Epithelial cell of proximal tubule (primary cell): ENCODE measurements around the gene ADPRM. TPM values are rescaled to one million over a fixed set of nuclear protein-coding genes. Genes with fewer than 3 reads are reported as not detected.
"Not testable (repeated sequence)": the region's sequence is repeated elsewhere in the genome, so short reads cannot be mapped to it uniquely, and the experiment has no call there.

Source experiments
- DNase-seq: peaks from one replicate; pipeline ENCODE4 v3.0.0-alpha.2; 2011; ENCODE audit warnings: low read depth
- H3K4me3 ChIP-seq: 2 replicates; pipeline ENCODE4 v1.5.1; 2011; ENCODE audit warnings: low read depth, mild to moderate bottlenecking, low read length
- total RNA-seq: library from RNA; depleted of rRNA; stranded (reverse); fragments of >200 nt; gene quantifications from 2 replicates; pipeline ENCODE4 v1.2.3, GENCODE V29; 2015
- TF ChIP-seq, protein P1 (sequence below): conservative IDR thresholded peaks from 2 replicates; pipeline ENCODE4 v1.5.1; 2012; ENCODE audit warnings: low read depth, mild to moderate bottlenecking, low read length

Gene ADPRM
- total RNA-seq, 1 donor from 2014 or later = 9.4 TPM

DNA sequence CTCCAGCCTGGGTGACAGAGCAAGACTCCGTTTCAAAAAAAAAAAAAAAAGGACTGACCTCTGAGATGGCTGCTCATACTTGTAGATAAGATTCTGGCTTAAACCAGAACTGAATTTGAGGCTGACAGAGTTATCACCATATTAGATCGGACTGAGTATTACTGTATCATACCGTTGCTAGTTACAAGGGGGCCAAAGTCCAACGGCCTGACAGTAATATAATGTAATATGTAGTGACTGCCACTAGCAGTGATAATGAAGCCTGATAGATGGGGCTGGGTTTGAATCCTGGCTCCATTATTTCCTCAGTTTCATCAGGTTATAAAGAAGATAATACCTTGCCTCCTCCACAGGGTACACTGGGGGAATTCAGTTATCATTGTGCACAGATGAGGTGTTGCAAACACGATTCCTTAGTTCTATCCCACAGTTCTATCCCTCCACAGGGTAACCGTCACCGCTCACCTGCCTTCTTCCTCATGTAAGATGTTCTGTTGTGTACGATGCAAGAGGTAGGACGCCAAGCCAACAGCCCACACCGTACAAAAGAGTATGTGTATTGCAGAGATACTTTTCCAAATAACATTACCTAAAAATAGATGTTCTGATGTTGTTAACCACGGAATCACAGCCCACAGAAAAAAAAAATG, 27.3 kb downstream of the ADPRM start:
- DNase-seq = no peak
- TF ChIP-seq, protein P1, sequence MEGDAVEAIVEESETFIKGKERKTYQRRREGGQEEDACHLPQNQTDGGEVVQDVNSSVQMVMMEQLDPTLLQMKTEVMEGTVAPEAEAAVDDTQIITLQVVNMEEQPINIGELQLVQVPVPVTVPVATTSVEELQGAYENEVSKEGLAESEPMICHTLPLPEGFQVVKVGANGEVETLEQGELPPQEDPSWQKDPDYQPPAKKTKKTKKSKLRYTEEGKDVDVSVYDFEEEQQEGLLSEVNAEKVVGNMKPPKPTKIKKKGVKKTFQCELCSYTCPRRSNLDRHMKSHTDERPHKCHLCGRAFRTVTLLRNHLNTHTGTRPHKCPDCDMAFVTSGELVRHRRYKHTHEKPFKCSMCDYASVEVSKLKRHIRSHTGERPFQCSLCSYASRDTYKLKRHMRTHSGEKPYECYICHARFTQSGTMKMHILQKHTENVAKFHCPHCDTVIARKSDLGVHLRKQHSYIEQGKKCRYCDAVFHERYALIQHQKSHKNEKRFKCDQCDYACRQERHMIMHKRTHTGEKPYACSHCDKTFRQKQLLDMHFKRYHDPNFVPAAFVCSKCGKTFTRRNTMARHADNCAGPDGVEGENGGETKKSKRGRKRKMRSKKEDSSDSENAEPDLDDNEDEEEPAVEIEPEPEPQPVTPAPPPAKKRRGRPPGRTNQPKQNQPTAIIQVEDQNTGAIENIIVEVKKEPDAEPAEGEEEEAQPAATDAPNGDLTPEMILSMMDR = no peak
- no peak overlapping the region for H3K4me3 ChIP-seq

DNA sequence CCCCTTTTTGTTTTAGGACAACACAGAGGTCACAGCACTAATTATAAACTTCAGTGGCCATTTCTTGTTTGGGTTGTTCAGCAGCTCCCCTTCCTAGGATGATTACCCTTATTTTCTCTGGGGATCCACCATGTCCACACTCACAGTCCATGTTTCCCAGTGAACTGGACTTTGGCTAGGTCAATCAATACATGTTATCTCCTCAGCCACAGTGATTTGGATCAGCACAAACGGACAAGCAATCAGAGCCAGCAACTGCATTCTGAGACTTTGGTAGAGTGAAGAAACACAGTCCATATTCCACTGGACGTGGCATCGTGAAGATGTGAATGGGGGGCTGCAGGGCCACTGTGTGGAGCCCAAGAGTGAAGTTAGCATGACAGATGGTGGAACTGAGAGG, 27.9 kb downstream of the ADPRM start:
- no peak overlapping the region for H3K4me3 ChIP-seq
- DNase-seq = no peak
- TF ChIP-seq, protein P1 = no peak

DNA sequence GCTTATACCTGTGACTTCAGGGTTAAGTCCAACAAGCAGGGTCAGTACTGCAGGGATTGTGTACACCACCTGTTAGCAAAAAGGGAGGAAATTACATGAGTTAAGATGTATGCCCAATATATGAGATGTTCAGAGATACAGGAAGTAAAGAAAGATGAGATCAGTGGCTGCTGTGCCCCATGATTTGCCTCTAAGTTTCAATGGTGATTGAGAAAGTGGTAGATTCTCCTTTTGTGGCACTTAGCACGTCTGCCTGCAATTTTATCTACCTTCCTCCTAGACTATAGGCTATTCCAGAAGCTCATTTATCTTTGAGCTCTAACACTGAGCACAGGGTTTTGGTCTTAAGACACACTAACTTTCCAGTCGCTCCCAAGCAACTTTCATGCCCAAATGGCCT, 28.8 kb downstream of the ADPRM start:
- no peak for DNase-seq
- TF ChIP-seq, protein P1 = no peak
- H3K4me3 ChIP-seq = no peak overlapping the region

DNA sequence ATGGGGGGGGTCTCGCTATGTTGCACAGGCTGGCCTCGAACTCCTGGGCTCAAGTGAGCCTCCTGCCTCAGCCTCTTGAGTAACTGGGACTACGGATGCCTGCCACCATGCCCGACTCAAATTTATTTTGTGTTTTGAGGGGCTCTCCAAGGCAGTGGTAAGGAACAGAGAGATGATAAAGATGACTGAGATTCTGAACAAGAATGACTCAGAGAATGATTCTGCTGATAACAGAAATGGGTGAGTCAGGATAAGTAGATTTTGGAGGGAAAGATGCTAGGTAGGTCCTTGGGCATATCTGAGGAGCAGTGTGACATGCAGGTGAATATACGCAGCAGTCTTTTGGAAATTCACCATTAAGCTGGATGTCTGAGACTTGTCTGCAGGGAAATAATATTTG, 29.8 kb downstream of the ADPRM start:
- TF ChIP-seq, protein P1 = no peak
- H3K4me3 ChIP-seq = no peak overlapping the region
- DNase-seq = no peak

DNA sequence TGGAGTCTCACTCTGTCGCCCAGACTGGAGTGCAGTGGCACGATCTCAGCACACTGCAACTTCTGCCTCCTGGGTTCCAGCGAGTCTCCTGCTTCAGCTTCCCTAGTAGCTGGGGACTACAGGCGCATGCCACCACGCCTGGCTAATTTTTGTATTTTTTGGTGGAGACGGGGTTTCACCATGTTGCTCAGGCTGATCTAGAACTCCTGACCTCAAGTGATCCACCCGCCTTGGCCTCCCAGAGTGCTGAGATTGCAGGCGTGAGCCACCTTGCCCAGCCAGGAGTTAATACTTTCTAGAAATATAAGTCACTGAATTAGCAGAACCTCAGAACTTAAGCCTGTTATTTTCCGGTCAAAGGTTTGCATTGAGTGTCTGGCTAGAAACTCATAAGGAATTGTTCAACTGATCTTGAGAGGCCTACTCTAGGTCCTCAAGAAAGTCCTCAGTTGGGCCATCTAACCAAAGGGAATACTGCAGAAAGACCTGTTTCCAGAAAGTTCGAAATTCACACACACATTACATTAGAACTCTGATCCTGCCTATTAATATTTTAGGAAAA, 31.0 kb downstream of the ADPRM start:
- H3K4me3 ChIP-seq = no peak overlapping the region
- DNase-seq = no peak
- TF ChIP-seq, protein P1 = no peak

DNA sequence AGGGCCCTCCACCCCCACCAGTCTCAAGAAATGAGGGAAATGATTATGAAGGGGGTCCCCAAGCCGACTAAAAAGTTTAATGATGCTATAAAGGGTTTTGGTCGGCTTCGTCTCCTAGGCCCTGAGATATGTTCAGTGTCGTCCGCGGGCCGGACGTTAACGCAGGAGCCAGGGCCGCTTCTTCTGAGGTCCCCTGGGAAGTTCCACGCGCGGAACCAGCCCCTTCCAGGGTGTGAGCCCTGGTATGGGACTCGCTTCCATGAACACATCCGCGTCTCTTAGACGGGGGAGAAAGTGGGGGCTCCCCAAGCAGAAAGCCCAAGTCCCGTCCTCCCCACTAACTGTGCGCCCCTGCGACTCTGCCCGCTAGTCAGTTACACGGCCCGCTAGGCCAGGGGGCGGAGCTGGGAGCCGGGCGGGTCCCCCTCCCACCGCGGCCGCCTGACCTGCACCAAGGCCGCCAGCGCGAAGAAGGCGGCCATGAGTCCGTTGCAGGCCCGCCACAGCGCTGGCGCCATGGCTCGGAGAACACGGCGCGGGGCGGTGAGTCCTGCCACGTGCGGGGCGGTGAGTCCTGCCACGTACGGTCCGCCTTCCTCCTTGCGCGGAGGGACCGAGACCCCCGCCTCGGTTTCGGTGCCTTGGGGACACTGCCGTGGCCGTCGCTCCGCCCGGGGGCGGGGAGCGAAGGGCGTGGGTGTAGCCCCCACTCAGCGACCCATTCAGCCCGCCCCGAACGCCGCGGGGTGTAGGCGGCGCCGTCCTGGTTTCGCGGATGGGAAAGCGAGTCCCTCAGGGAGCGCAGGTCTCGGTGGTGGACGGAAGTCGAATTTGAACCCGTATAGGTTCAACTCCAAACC, 32.2 kb downstream of the ADPRM start, which contains the start of gene TMEM220:
TSS of gene TMEM220 (minus strand) at position 690 of the 860 bp plus-strand sequence. CDS start at position 518, 172 bp downstream.
- TF ChIP-seq, protein P1 = no peak
- DNase-seq = peak; percentile 19
- peak within 1 kb of the TSS; percentile 65 for H3K4me3 ChIP-seq

DNA sequence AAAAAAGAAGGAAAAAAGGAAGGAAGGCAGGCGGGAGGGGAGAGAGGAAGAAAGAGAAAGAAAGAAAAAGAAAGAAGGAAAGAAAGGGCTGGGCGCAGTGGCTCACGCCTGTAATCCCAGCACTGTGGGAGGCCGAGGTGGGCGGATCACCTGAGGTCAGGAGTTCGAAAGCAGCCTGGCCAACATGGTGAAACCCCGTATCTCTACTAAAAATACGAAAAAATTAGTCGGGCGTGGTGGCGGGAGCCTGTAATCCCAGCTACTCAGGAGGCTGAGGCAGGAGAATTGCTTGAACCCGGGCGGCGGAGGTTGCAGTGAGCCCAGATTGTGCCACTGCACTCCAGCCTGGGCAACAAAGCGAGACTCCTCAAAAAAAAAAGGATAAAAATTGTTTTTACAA, 32.9 kb downstream of the ADPRM start:
- DNase-seq = not testable (repeated sequence)
- H3K4me3 ChIP-seq = peak overlapping the region; percentile 65
